22Rv1 (cell line): ENCODE results near the gene GYPA.

Experiments used
- ZFX ChIP-seq: fragments of 450-650 bp; IDR thresholded peaks from 2 replicates; pipeline ENCODE4 v1.6.1; 2017; ENCODE audit warnings: antibody characterized with exemption, borderline replicate concordance
- TF ChIP-seq, protein P1 (sequence below): fragments of 450-650 bp; IDR thresholded peaks from 2 replicates; pipeline ENCODE4 v1.5.1; 2017; ENCODE audit warnings: mild to moderate bottlenecking

- TF ChIP-seq, protein P1, sequence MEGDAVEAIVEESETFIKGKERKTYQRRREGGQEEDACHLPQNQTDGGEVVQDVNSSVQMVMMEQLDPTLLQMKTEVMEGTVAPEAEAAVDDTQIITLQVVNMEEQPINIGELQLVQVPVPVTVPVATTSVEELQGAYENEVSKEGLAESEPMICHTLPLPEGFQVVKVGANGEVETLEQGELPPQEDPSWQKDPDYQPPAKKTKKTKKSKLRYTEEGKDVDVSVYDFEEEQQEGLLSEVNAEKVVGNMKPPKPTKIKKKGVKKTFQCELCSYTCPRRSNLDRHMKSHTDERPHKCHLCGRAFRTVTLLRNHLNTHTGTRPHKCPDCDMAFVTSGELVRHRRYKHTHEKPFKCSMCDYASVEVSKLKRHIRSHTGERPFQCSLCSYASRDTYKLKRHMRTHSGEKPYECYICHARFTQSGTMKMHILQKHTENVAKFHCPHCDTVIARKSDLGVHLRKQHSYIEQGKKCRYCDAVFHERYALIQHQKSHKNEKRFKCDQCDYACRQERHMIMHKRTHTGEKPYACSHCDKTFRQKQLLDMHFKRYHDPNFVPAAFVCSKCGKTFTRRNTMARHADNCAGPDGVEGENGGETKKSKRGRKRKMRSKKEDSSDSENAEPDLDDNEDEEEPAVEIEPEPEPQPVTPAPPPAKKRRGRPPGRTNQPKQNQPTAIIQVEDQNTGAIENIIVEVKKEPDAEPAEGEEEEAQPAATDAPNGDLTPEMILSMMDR, result no peak
- no peak for TF ChIP-seq ZFX
These were observed 49.5 kb upstream of the GYPA start for GRCh38 chr4:144190009-144190408.
